Right cardiac atrium (tissue), 5 donors: ENCODE results near the gene ACIN1. TPM values are rescaled to one million over a fixed set of nuclear protein-coding genes. Genes with fewer than 3 reads are reported as not detected.
A peak's percentile ranks its signal among the peaks of the same experiment; 100 is the strongest.

Experiments
- ATAC-seq, 2 donors: fragments of 200-7000 bp; cut with Tn5 transposase; one replicate each; pipeline versions ENCODE4 v1.8.0 to v1.9.1; 2020; ENCODE audit warnings: moderate library complexity in 2 of 2, mild to moderate bottlenecking in 1 of 2
- DNase-seq, 3 donors: peaks; one replicate each; pipeline ENCODE4 v3.0.0-alpha.2; 2020
- H3K27ac ChIP-seq: one replicate; pipeline ENCODE4 v1.5.1; 2013; ENCODE audit warnings: mild to moderate bottlenecking, low read length, control low read depth, moderate library complexity
- H3K27me3 ChIP-seq: one replicate; pipeline ENCODE4 v1.6.1; 2013; ENCODE audit not compliant: control insufficient read depth, insufficient read depth
- H3K4me1 ChIP-seq: one replicate; pipeline ENCODE4 v1.6.1; 2013; ENCODE audit warnings: low read length; ENCODE audit not compliant: control insufficient read depth, insufficient read depth
- H3K4me3 ChIP-seq: one replicate; pipeline ENCODE4 v1.5.1; 2013; ENCODE audit warnings: low read length, control low read depth
- H3K9me3 ChIP-seq: one replicate; pipeline ENCODE4 v1.6.1; 2013; ENCODE audit warnings: low read length; ENCODE audit not compliant: control insufficient read depth
- WGBS: extraction: QIAGEN DNeasy Blood & Tissue Kit; methylation state at CpG from one replicate; pipeline ENCODE4 v1.1.7; 2013; 5-methylcytosine and 5-hydroxymethylcytosine counted together
- intact Hi-C, 4 donors: fragments of 100-400 bp; cut with DNase I; formaldehyde crosslinking; loops; one replicate each; pipeline versions ENCODE4 v1.11.0 to v1.14.0; 2022 to 2023
- polyA plus RNA-seq: library from polyadenylated mRNA; stranded (reverse); fragments of 200-250 nt; gene quantifications from one replicate; pipeline ENCODE4 v1.2.3, GENCODE V29; 2013
- total RNA-seq, 4 donors: library from RNA; stranded (reverse); fragmentation: NEBNext Ultra II Directional; extraction: Animal tissue kit (Norgen Biotek cat#: 25700); gene quantifications; one replicate each; pipeline ENCODE4 v1.2.1, GENCODE V29; 2021
- donor health status: healthy with polysubstance abuse.
- donor health status: DM: no; HTN: yes; CAD: no.
- donor health status: DM: no; HTN: no; CAD: no.
- donor health status: DM: no; HTN: yes; CAD: no; lungs with severe emphysema.
- donor health status: DM: yes; HTN: yes; CAD: no.

Gene ACIN1
- total and polyA plus RNA-seq, 5 donors = 67.1 to 87.8 (median 83.3) TPM

- intact Hi-C loops = no loop called here
- DNase-seq (no peak), ATAC-seq (no peak)
- Histone ChIP-seq H3K4me1 (peaks cover 6% of the 10 kb centered on the region), H3K4me3 (peak overlapping the region; percentile 82), H3K9me3 (no peaks in the 10 kb centered on the region), H3K27me3 (no peaks in the 10 kb centered on the region), H3K27ac (peak overlapping the region; percentile 98)
- 64% methylated on average over 14 of the region's 14 CpGs for WGBS
These were observed 59.4 kb downstream of the ACIN1 start for GRCh38 chr14:23035303-23036144.

GRCh38 chr14:23034498-23035302 lies 60.2 kb downstream of the ACIN1 start, which contains the start of gene PSMB5:
PSMB5 (minus strand) TSS chr14:23034900; CDS start chr14:23034881, 19 bp downstream.
- ATAC-seq (peak; percentile 98), DNase-seq (peak; percentile 91 to 96 (median 91))
- H3K4me1 ChIP-seq = peaks cover 6% of the 10 kb centered on the region
- H3K9me3 ChIP-seq = no peaks in the 10 kb centered on the region
- H3K27me3 ChIP-seq = no peaks in the 10 kb centered on the region
- peak within 1 kb of the TSS; percentile 98 for H3K27ac ChIP-seq
- peak within 1 kb of the TSS; percentile 82 for H3K4me3 ChIP-seq
- intact Hi-C loops = no loop called here
- under 1% methylated on average over 36 of the region's 36 CpGs for WGBS

GRCh38 chr14:23033801-23034497 lies 61.0 kb downstream of the ACIN1 start:
- Histone ChIP-seq H3K27me3 (no peaks in the 10 kb centered on the region), H3K4me1 (peaks cover 8% of the 10 kb centered on the region), H3K4me3 (peak overlapping the region; percentile 82), H3K27ac (peak overlapping the region; percentile 98), H3K9me3 (no peaks in the 10 kb centered on the region)
- WGBS = 40% methylated on average over 17 of the region's 17 CpGs
- intact Hi-C loops = no loop called here
- ATAC-seq (no peak), DNase-seq (no peak)

- intact Hi-C loops = no loop called here
- no peak overlapping the region for H3K4me3 ChIP-seq
- no peaks in the 10 kb centered on the region for H3K9me3 ChIP-seq
These were observed 61.6 kb downstream of the ACIN1 start for GRCh38 chr14:23033251-23033727.

GRCh38 chr14:23030936-23031335 lies 64.0 kb downstream of the ACIN1 start:
- Histone ChIP-seq H3K9me3 (no peaks in the 10 kb centered on the region), H3K4me3 (no peak overlapping the region), H3K4me1 (peaks cover 8% of the 10 kb centered on the region), H3K27ac (no peak overlapping the region), H3K27me3 (no peaks in the 10 kb centered on the region)
- ATAC-seq (no peak), DNase-seq (no peak)
- WGBS = 98% methylated on average over 4 of the region's 4 CpGs
- intact Hi-C loops = no loop called here

More at GRCh38 chr14:23033251-23033727, 61.6 kb downstream of the ACIN1 start:
- ATAC-seq = no peak
- H3K27ac ChIP-seq = no peak overlapping the region
- H3K4me1 ChIP-seq = peaks cover 8% of the 10 kb centered on the region
- 93% methylated on average over 10 of the region's 10 CpGs for WGBS
- H3K27me3 ChIP-seq = no peaks in the 10 kb centered on the region
- no peak for DNase-seq

GRCh38 chr14:23028799-23029198 lies 66.1 kb downstream of the ACIN1 start:
- Histone ChIP-seq H3K27ac (no peak overlapping the region), H3K4me1 (peaks cover 7% of the 10 kb centered on the region), H3K9me3 (no peaks in the 10 kb centered on the region), H3K4me3 (no peak overlapping the region), H3K27me3 (no peaks in the 10 kb centered on the region)
- ATAC-seq (no peak), DNase-seq (no peak)
- intact Hi-C loops = no loop called here
- 65% methylated on average over 2 of the region's 2 CpGs for WGBS

- DNase-seq (no peak), ATAC-seq (no peak)
- no peaks in the 10 kb centered on the region for H3K27me3 ChIP-seq
- H3K9me3 ChIP-seq = no peaks in the 10 kb centered on the region
- no peak overlapping the region for H3K27ac ChIP-seq
- H3K4me1 ChIP-seq = peaks cover 1% of the 10 kb centered on the region
- 61% methylated on average over 4 of the region's 4 CpGs for WGBS
- intact Hi-C loops = no loop called here
- H3K4me3 ChIP-seq = no peak overlapping the region
These were observed 69.7 kb downstream of the ACIN1 start for GRCh38 chr14:23025151-23025814.

- WGBS = 65% methylated on average over 7 of the region's 7 CpGs
These were observed 70.3 kb downstream of the ACIN1 start for GRCh38 chr14:23024612-23025075.

GRCh38 chr14:23023795-23024152 lies 71.2 kb downstream of the ACIN1 start:
- ATAC-seq = no peak
- H3K9me3 ChIP-seq = no peaks in the 10 kb centered on the region
- no peaks in the 10 kb centered on the region for H3K27me3 ChIP-seq
- no peak overlapping the region for H3K27ac ChIP-seq
- no peaks in the 10 kb centered on the region for H3K4me1 ChIP-seq
- 95% methylated on average over 2 of the region's 2 CpGs for WGBS
- H3K4me3 ChIP-seq = no peak overlapping the region
- DNase-seq = no peak
- intact Hi-C loops = no loop called here

More at GRCh38 chr14:23024612-23025075, 70.3 kb downstream of the ACIN1 start:
- H3K27ac ChIP-seq = no peak overlapping the region
- no peak for ATAC-seq
- DNase-seq = no peak
- H3K27me3 ChIP-seq = no peaks in the 10 kb centered on the region
- H3K4me1 ChIP-seq = peaks cover 1% of the 10 kb centered on the region
- no peak overlapping the region for H3K4me3 ChIP-seq
- no peaks in the 10 kb centered on the region for H3K9me3 ChIP-seq
- intact Hi-C loops = no loop called here

- no peaks in the 10 kb centered on the region for H3K4me1 ChIP-seq
- no peaks in the 10 kb centered on the region for H3K27me3 ChIP-seq
- no peaks in the 10 kb centered on the region for H3K9me3 ChIP-seq
- H3K4me3 ChIP-seq = no peak overlapping the region
- no peak overlapping the region for H3K27ac ChIP-seq
- no peak for ATAC-seq
- 76% methylated on average over 8 of the region's 8 CpGs for WGBS
- intact Hi-C loops = no loop called here
- no peak for DNase-seq
These were observed 71.7 kb downstream of the ACIN1 start for GRCh38 chr14:23023022-23023794.
